IPS-18a (cell line): ENCODE measurements around the gene ADAD1.
"Not testable (repeated sequence)": the region's sequence is repeated elsewhere in the genome, so short reads cannot be mapped to it uniquely, and the experiment has no call there.

Source experiments
- H3K27ac ChIP-seq: one replicate; pipeline ENCODE4 v1.5.1; 2013; ENCODE audit warnings: low read length
- H3K27me3 ChIP-seq: one replicate; pipeline ENCODE4 v1.6.1; 2013; ENCODE audit warnings: mild to moderate bottlenecking, low read length; ENCODE audit not compliant: control insufficient read depth, insufficient read depth
- H3K36me3 ChIP-seq: one replicate; pipeline ENCODE4 v1.6.1; 2013; ENCODE audit warnings: low read depth, low read length; ENCODE audit not compliant: control insufficient read depth
- H3K4me1 ChIP-seq: one replicate; pipeline ENCODE4 v1.6.1; 2013; ENCODE audit warnings: low read depth, low read length; ENCODE audit not compliant: control insufficient read depth
- H3K4me3 ChIP-seq: one replicate; pipeline ENCODE4 v1.5.1; 2013; ENCODE audit warnings: low read length
- H3K9ac ChIP-seq: one replicate; pipeline ENCODE4 v1.6.1; 2013; ENCODE audit warnings: mild to moderate bottlenecking, low read length, moderate library complexity
- H3K9me3 ChIP-seq: one replicate; pipeline ENCODE4 v1.6.1; 2013; ENCODE audit warnings: low read depth, low read length; ENCODE audit not compliant: control insufficient read depth

The ADAD1 gene

GRCh38 chr4:122378711-122379110 lies at the start of gene ADAD1:
Gene ADAD1 (plus strand): TSS chr4:122379011. CDS start chr4:122380070, 1,059 bp downstream.
- Histone ChIP-seq H3K9ac (no peak within 1 kb of the TSS), H3K4me1 (no peaks in the 10 kb centered on the region), H3K27me3 (no peaks in the 10 kb centered on the region), H3K36me3 (no peaks in the 10 kb centered on the region), H3K4me3 (no peak within 1 kb of the TSS), H3K27ac (no peak within 1 kb of the TSS), H3K9me3 (no peaks in the 10 kb centered on the region)

GRCh38 chr4:122329876-122330565 lies 48.8 kb upstream of the ADAD1 start:
- no peak overlapping the region for H3K27ac ChIP-seq
- H3K36me3 ChIP-seq: peaks cover 7% of the 10 kb centered on the region
- H3K4me3 ChIP-seq: no peak overlapping the region
- H3K9me3 ChIP-seq: no peaks in the 10 kb centered on the region
- H3K27me3 ChIP-seq: no peaks in the 10 kb centered on the region
- H3K4me1 ChIP-seq: no peaks in the 10 kb centered on the region
- H3K9ac ChIP-seq: no peak overlapping the region

GRCh38 chr4:122331195-122331594 lies 47.6 kb upstream of the ADAD1 start:
- Histone ChIP-seq H3K9me3 (no peaks in the 10 kb centered on the region), H3K4me3 (no peak overlapping the region), H3K36me3 (peaks cover 5% of the 10 kb centered on the region), H3K9ac (no peak overlapping the region), H3K27me3 (no peaks in the 10 kb centered on the region), H3K4me1 (no peaks in the 10 kb centered on the region), H3K27ac (no peak overlapping the region)

GRCh38 chr4:122334828-122335227 lies 44.0 kb upstream of the ADAD1 start:
- H3K9ac ChIP-seq: no peak overlapping the region

GRCh38 chr4:122341886-122342285 lies 36.9 kb upstream of the ADAD1 start:
- H3K9ac ChIP-seq: no peak overlapping the region
- no peak overlapping the region for H3K27ac ChIP-seq
- H3K36me3 ChIP-seq: peaks cover 13% of the 10 kb centered on the region
- H3K4me1 ChIP-seq: no peaks in the 10 kb centered on the region
- no peak overlapping the region for H3K4me3 ChIP-seq
- H3K27me3 ChIP-seq: no peaks in the 10 kb centered on the region
- H3K9me3 ChIP-seq: no peaks in the 10 kb centered on the region

More at GRCh38 chr4:122334828-122335227, 44.0 kb upstream of the ADAD1 start:
- Histone ChIP-seq H3K4me1 (no peaks in the 10 kb centered on the region), H3K27ac (no peak overlapping the region), H3K4me3 (no peak overlapping the region), H3K36me3 (peaks cover 15% of the 10 kb centered on the region), H3K9me3 (no peaks in the 10 kb centered on the region), H3K27me3 (no peaks in the 10 kb centered on the region)

- H3K4me1 ChIP-seq: no peaks in the 10 kb centered on the region
Measured at GRCh38 chr4:122346036-122346435, 32.8 kb upstream of the ADAD1 start.

GRCh38 chr4:122346503-122346902 lies 32.3 kb upstream of the ADAD1 start:
- Histone ChIP-seq H3K9me3 (no peaks in the 10 kb centered on the region), H3K9ac (no peak overlapping the region), H3K36me3 (peaks cover 37% of the 10 kb centered on the region), H3K4me1 (no peaks in the 10 kb centered on the region), H3K27ac (no peak overlapping the region), H3K27me3 (no peaks in the 10 kb centered on the region), H3K4me3 (no peak overlapping the region)

More at GRCh38 chr4:122346036-122346435, 32.8 kb upstream of the ADAD1 start:
- Histone ChIP-seq H3K27ac (no peak overlapping the region), H3K9ac (no peak overlapping the region), H3K27me3 (no peaks in the 10 kb centered on the region), H3K4me3 (no peak overlapping the region), H3K36me3 (peaks cover 35% of the 10 kb centered on the region), H3K9me3 (no peaks in the 10 kb centered on the region)

- H3K27ac ChIP-seq: no peak overlapping the region
- peaks cover 3% of the 10 kb centered on the region for H3K36me3 ChIP-seq
Measured at GRCh38 chr4:122356317-122356808, 22.4 kb upstream of the ADAD1 start.

GRCh38 chr4:122360754-122361153 lies 18.1 kb upstream of the ADAD1 start:
- H3K9me3 ChIP-seq: no peaks in the 10 kb centered on the region
- no peaks in the 10 kb centered on the region for H3K4me1 ChIP-seq
- H3K36me3 ChIP-seq: peaks cover 3% of the 10 kb centered on the region
- no peak overlapping the region for H3K4me3 ChIP-seq
- no peaks in the 10 kb centered on the region for H3K27me3 ChIP-seq
- H3K9ac ChIP-seq: no peak overlapping the region
- H3K27ac ChIP-seq: no peak overlapping the region

More at GRCh38 chr4:122356317-122356808, 22.4 kb upstream of the ADAD1 start:
- Histone ChIP-seq H3K9me3 (no peaks in the 10 kb centered on the region), H3K9ac (no peak overlapping the region), H3K4me3 (no peak overlapping the region), H3K27me3 (no peaks in the 10 kb centered on the region), H3K4me1 (no peaks in the 10 kb centered on the region)

GRCh38 chr4:122364700-122365404 lies 14.0 kb upstream of the ADAD1 start:
- H3K4me1 ChIP-seq: no peaks in the 10 kb centered on the region
- H3K4me3 ChIP-seq: no peak overlapping the region
- no peak overlapping the region for H3K27ac ChIP-seq
- no peak overlapping the region for H3K9ac ChIP-seq
- H3K36me3 ChIP-seq: peaks cover under 1% of the 10 kb centered on the region
- H3K27me3 ChIP-seq: no peaks in the 10 kb centered on the region
- no peaks in the 10 kb centered on the region for H3K9me3 ChIP-seq

GRCh38 chr4:122368786-122369185 lies 10.0 kb upstream of the ADAD1 start:
- H3K36me3 ChIP-seq, H3K27me3 ChIP-seq, H3K9me3 ChIP-seq, H3K4me1 ChIP-seq, H3K27ac ChIP-seq, H3K9ac ChIP-seq, H3K4me3 ChIP-seq: not testable (repeated sequence)
